Stomach smooth muscle (tissue), 2 donors: ENCODE measurements around the gene INSIG2.

Experiments
- H3K27ac ChIP-seq: one replicate; pipeline ENCODE4 v1.7.0; 2013; ENCODE audit warnings: mild to moderate bottlenecking, low read length, inconsistent platforms
- H3K27me3 ChIP-seq, 2 donors: one replicate each; pipeline ENCODE4 v1.7.0; 2013; ENCODE audit warnings: low read length in 2 of 2; ENCODE audit not compliant: insufficient read depth in 2 of 2, control insufficient read depth in 1 of 2
- H3K36me3 ChIP-seq, 2 donors: one replicate each; pipeline ENCODE4 v1.7.0; 2013; ENCODE audit warnings: low read length in 2 of 2; ENCODE audit not compliant: control insufficient read depth in 2 of 2, insufficient read depth in 2 of 2
- H3K4me1 ChIP-seq: one replicate; pipeline ENCODE4 v1.7.0; 2013; ENCODE audit warnings: low read length; ENCODE audit not compliant: control insufficient read depth, insufficient read depth
- H3K4me3 ChIP-seq, 2 donors: one replicate each; pipeline ENCODE4 v1.7.0; 2013; ENCODE audit warnings: low read length in 2 of 2
- H3K9ac ChIP-seq, 2 donors: one replicate each; pipeline ENCODE4 v1.7.0; 2013; ENCODE audit warnings: low read length in 2 of 2, mild to moderate bottlenecking in 1 of 2
- H3K9me3 ChIP-seq, 2 donors: one replicate each; pipeline ENCODE4 v1.7.0; 2013; ENCODE audit warnings: low read length in 2 of 2; ENCODE audit not compliant: control insufficient read depth in 2 of 2
- donor health status: healthy.
- donor health status: Pancreatic carcinoma.

INSIG2 gene

DNA sequence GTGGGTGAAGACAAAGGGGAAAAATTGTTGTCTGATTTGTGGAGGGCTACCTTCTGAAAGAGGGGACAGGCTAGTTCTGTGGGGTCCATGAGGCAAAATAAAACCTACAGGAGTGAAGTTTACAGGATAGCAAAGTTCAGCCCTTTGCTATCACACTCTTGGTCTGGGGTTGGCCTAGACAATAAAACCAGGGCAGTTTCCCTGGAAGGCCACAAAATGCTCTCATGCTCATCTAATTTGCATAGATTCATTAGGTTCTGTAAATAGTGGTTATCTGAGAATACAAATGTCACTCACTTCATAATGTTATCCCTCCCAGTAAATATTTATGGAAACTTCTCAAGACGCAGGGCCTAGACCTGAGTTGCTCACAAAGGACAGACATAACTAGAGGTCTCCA, 63.6 kb downstream of the INSIG2 start:
- no peaks in the 10 kb centered on the region for H3K27me3 ChIP-seq
- H3K4me1 ChIP-seq = no peaks in the 10 kb centered on the region
- H3K4me3 ChIP-seq = no peak overlapping the region
- H3K27ac ChIP-seq = no peak overlapping the region
- H3K9ac ChIP-seq = no peak overlapping the region
- no peaks in the 10 kb centered on the region for H3K9me3 ChIP-seq
- no peaks in the 10 kb centered on the region for H3K36me3 ChIP-seq

DNA sequence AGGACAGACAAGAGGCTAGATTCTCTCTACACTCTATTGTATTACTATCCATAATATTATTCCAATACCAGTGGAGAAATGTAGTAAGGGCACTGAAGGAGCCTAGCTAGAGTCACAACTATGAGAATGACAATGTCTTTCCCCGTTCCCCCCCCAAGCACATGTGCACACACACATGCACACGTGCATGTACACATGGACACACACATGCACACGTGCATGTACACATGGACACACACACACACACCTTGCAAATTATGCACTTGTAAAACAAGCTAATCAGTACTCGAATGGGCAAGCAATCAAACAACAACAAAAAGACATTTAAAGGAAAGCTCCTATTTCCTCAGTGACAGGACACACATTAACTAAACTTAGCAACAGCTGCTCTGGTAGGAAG, 65.2 kb downstream of the INSIG2 start:
- H3K4me1 ChIP-seq = no peaks in the 10 kb centered on the region
- H3K27me3 ChIP-seq = no peaks in the 10 kb centered on the region
- H3K9ac ChIP-seq = no peak overlapping the region
- no peaks in the 10 kb centered on the region for H3K9me3 ChIP-seq
- H3K36me3 ChIP-seq = no peaks in the 10 kb centered on the region
- no peak overlapping the region for H3K27ac ChIP-seq
- H3K4me3 ChIP-seq = no peak overlapping the region

DNA sequence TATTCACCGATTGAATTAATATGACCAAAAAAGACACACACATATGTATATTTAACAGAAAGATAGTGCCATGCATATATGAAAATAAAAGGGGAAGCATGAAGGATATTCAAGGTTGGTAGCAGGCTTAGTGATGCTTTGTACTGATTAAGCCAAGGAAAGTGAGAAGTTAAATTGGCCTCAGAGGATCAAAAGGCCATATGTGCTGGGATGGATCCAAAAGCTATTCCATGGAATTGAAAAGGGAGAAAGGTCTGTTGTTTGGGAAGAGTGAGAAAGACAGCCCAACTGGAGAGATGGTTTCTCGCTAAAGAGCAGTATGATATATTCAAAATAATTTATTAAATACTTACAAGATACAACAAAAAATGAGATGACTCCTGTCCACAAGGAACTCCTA, 65.9 kb downstream of the INSIG2 start:
- no peak overlapping the region for H3K4me3 ChIP-seq
- H3K9me3 ChIP-seq = no peaks in the 10 kb centered on the region
- H3K36me3 ChIP-seq = no peaks in the 10 kb centered on the region
- no peak overlapping the region for H3K27ac ChIP-seq
- no peaks in the 10 kb centered on the region for H3K4me1 ChIP-seq
- no peak overlapping the region for H3K9ac ChIP-seq
- H3K27me3 ChIP-seq = no peaks in the 10 kb centered on the region
